ENCODE data around the gene GMPR2.

DNA sequence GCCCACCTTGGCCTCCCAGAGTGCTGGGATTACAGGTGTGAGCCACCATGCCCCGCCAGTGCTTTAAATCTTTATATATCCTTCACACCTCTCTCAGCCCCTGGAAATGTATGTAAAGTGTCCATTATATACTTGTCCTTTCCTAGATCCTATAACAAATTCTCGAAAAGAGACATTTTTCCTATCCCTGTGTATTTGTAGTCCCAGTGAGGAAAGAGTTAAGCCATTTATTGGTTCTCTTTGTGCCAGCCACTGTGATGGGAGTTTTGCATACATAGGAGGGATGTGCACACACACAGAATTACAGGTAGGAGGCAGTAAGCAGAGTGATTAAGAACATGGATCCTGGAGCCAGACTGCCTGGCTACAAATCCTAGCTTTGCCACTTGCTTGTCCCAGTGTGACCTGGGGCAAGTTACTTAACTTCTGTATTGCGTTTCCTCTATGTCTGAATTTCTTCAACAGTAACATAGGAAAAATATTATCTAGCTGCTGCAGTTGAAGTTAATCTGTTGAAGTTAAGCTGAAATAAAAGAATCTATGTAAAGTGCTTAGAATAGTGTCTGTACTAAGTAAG is 40.8 kb downstream of the GMPR2 start:
- TF ChIP-seq POLR2A (IDR thresholded peaks at IDR 0.05; ENCODE audit: low read depth, low read length), result no peak
- TF ChIP-seq POLR2AphosphoS5 (IDR thresholded peaks at IDR 0.05; ENCODE audit: low read depth, low read length), result no peak
- TF ChIP-seq SPI1 (IDR thresholded peaks at IDR 0.05; ENCODE audit: low read depth, low read length), result no peak
- no peak for TF ChIP-seq TAF1 (IDR thresholded peaks at IDR 0.05; ENCODE audit: low read depth, low read length)

Data from GM12891 (cell line).